Naive B cell (primary cell): Measurements from ENCODE around the gene CSTPP1. TPM values are rescaled to one million over a fixed set of nuclear protein-coding genes. Genes with fewer than 3 reads are reported as not detected.
A peak's percentile ranks its signal among the peaks of the same experiment; 100 is the strongest.
"Not testable (repeated sequence)": the region's sequence is repeated elsewhere in the genome, so short reads cannot be mapped to it uniquely, and the experiment has no call there.

ENCODE experiments used
- ATAC-seq, 2 donors: fragments of 150-1000 bp; cut with Tn5 transposase; 2 replicates each; pipeline ENCODE4 v1.10.0; 2021; ENCODE audit warnings: low read depth in 2 of 2, mild to moderate bottlenecking in 2 of 2, moderate library complexity in 2 of 2
- DNase-seq: peaks from one replicate; pipeline ENCODE4 v3.0.0; 2022
- H3K27ac Mint-ChIP-seq, 6 donors: one replicate each; pipeline ENCODE4 v1.8.0; 2020 to 2022; ENCODE audit warnings: mild to moderate bottlenecking in 6 of 6, mixed read lengths in 6 of 6, moderate library complexity in 5 of 6, inconsistent platforms in 2 of 6
- H3K27me3 Mint-ChIP-seq, 3 donors: one replicate each; pipeline ENCODE4 v1.8.0; 2021 to 2022; ENCODE audit warnings: mixed read lengths in 3 of 3, mild to moderate bottlenecking in 1 of 3
- H3K36me3 Mint-ChIP-seq, 2 donors: one replicate each; pipeline ENCODE4 v1.8.0; 2020 to 2022; ENCODE audit warnings: mixed read lengths in 2 of 2, inconsistent platforms in 1 of 2, mild to moderate bottlenecking in 1 of 2
- H3K4me1 Mint-ChIP-seq, 3 donors: one replicate each; pipeline ENCODE4 v1.8.0; 2020 to 2022; ENCODE audit warnings: mixed read lengths in 3 of 3, inconsistent platforms in 1 of 3, mild to moderate bottlenecking in 1 of 3, moderate library complexity in 1 of 3
- H3K4me3 Mint-ChIP-seq, 8 donors: one replicate each; pipeline ENCODE4 v1.8.0; 2020 to 2022; ENCODE audit warnings: mild to moderate bottlenecking in 8 of 8, mixed read lengths in 8 of 8, moderate library complexity in 8 of 8, inconsistent platforms in 2 of 8
- H3K9me3 Mint-ChIP-seq, 7 donors: one replicate each; pipeline ENCODE4 v1.8.0; 2020 to 2022; ENCODE audit warnings: mixed read lengths in 7 of 7, mild to moderate bottlenecking in 5 of 7, inconsistent platforms in 2 of 7, moderate library complexity in 1 of 7
- polyA plus RNA-seq, 6 donors: library from polyadenylated mRNA; unstranded; fragments of 300-500 nt; fragmentation: Illumina TruSeq; gene quantifications; one replicate each; pipeline ENCODE4 v1.2.3, GENCODE V29; 2021; ENCODE audit warnings: low read depth in 6 of 6

CSTPP1 gene
- polyA plus RNA-seq, 6 donors from 2014 or later: 16.8 to 34.9 (median 18.7) TPM

- ATAC-seq, DNase-seq, H3K27me3 Mint-ChIP-seq, H3K4me3 Mint-ChIP-seq: not testable (repeated sequence)
- H3K9me3 Mint-ChIP-seq: peaks cover 0 to 10% (median 2%) of the 10 kb centered on the region in 7 donors
- H3K4me1 Mint-ChIP-seq: peaks cover 12 to 14% (median 14%) of the 10 kb centered on the region in 3 donors
- peak overlapping the region in 1 of 6 donors; percentile 54 for H3K27ac Mint-ChIP-seq
- peaks cover 16 to 19% of the 10 kb centered on the region in 2 donors for H3K36me3 Mint-ChIP-seq
Measured at GRCh38 chr11:46997796-46998195, 61.2 kb downstream of the CSTPP1 start.

GRCh38 chr11:46999217-46999616, 62.7 kb downstream of the CSTPP1 start:
- H3K4me1 Mint-ChIP-seq: peaks cover 26 to 28% (median 26%) of the 10 kb centered on the region in 3 donors
- peaks cover 0 to 2% (median 0%) of the 10 kb centered on the region in 7 donors for H3K9me3 Mint-ChIP-seq
- DNase-seq: no peak
- ATAC-seq: no peak
- peaks cover 14 to 16% of the 10 kb centered on the region in 2 donors for H3K36me3 Mint-ChIP-seq
- no peak overlapping the region for H3K27ac Mint-ChIP-seq
- no peaks in the 10 kb centered on the region for H3K27me3 Mint-ChIP-seq
- no peak overlapping the region for H3K4me3 Mint-ChIP-seq

- peaks cover 14 to 16% of the 10 kb centered on the region in 2 donors for H3K36me3 Mint-ChIP-seq
- no peaks in the 10 kb centered on the region for H3K27me3 Mint-ChIP-seq
- ATAC-seq (no peak), DNase-seq (no peak)
- peaks cover 0 to 2% (median 0%) of the 10 kb centered on the region in 7 donors for H3K9me3 Mint-ChIP-seq
- H3K4me3 Mint-ChIP-seq: no peak overlapping the region
- peaks cover 32 to 36% (median 34%) of the 10 kb centered on the region in 3 donors for H3K4me1 Mint-ChIP-seq
- peak overlapping the region in 1 of 6 donors; percentile 54 for H3K27ac Mint-ChIP-seq
Measured at GRCh38 chr11:47000033-47000432, 63.5 kb downstream of the CSTPP1 start.

- H3K4me3 Mint-ChIP-seq: no peak overlapping the region
- H3K9me3 Mint-ChIP-seq: no peaks in the 10 kb centered on the region
- ATAC-seq: no peak
- H3K27me3 Mint-ChIP-seq: no peaks in the 10 kb centered on the region
- DNase-seq: no peak
- peak overlapping the region in 2 of 6 donors; percentile 0 to 12 for H3K27ac Mint-ChIP-seq
- H3K4me1 Mint-ChIP-seq: peaks cover 33 to 45% (median 37%) of the 10 kb centered on the region in 3 donors
- peaks cover 12 to 16% of the 10 kb centered on the region in 2 donors for H3K36me3 Mint-ChIP-seq
Measured at GRCh38 chr11:47001781-47002181, 65.2 kb downstream of the CSTPP1 start.

GRCh38 chr11:47002390-47002789, 65.8 kb downstream of the CSTPP1 start:
- peak overlapping the region in 1 of 8 donors; percentile 27 for H3K4me3 Mint-ChIP-seq
- no peaks in the 10 kb centered on the region for H3K9me3 Mint-ChIP-seq
- H3K27ac Mint-ChIP-seq: peak overlapping the region in 1 of 6 donors; percentile 52
- peaks cover 33 to 47% (median 37%) of the 10 kb centered on the region in 3 donors for H3K4me1 Mint-ChIP-seq
- ATAC-seq: peak in 1 of 2 donors; percentile 21
- no peaks in the 10 kb centered on the region for H3K27me3 Mint-ChIP-seq
- peaks cover 6 to 10% of the 10 kb centered on the region in 2 donors for H3K36me3 Mint-ChIP-seq
- no peak for DNase-seq

- ATAC-seq (no peak), DNase-seq (no peak)
- H3K4me1 Mint-ChIP-seq: peaks cover 33 to 47% (median 37%) of the 10 kb centered on the region in 3 donors
- H3K27me3 Mint-ChIP-seq: no peaks in the 10 kb centered on the region
- H3K9me3 Mint-ChIP-seq: no peaks in the 10 kb centered on the region
- peak overlapping the region in 4 of 6 donors; percentile 28 to 79 (median 40) for H3K27ac Mint-ChIP-seq
- H3K36me3 Mint-ChIP-seq: peaks cover under 1 to 2% of the 10 kb centered on the region in 2 donors
- peak overlapping the region in 1 of 8 donors; percentile 43 for H3K4me3 Mint-ChIP-seq
Measured at GRCh38 chr11:47003180-47003877, 66.8 kb downstream of the CSTPP1 start.

- peak overlapping the region in 3 of 8 donors; percentile 2 to 50 (median 17) for H3K4me3 Mint-ChIP-seq
- peaks cover 0 to 4% of the 10 kb centered on the region in 2 donors for H3K36me3 Mint-ChIP-seq
- no peaks in the 10 kb centered on the region for H3K27me3 Mint-ChIP-seq
- ATAC-seq (no peak), DNase-seq (no peak)
- peaks cover 32 to 47% (median 34%) of the 10 kb centered on the region in 3 donors for H3K4me1 Mint-ChIP-seq
- H3K9me3 Mint-ChIP-seq: no peaks in the 10 kb centered on the region
- H3K27ac Mint-ChIP-seq: peak overlapping the region in 3 of 6 donors; percentile 1 to 65 (median 44)
Measured at GRCh38 chr11:47004595-47005033, 68.1 kb downstream of the CSTPP1 start.

GRCh38 chr11:47005441-47005840, 68.9 kb downstream of the CSTPP1 start:
- DNase-seq (no peak), ATAC-seq (no peak)
- Mint-ChIP-seq H3K9me3 (no peaks in the 10 kb centered on the region), H3K27me3 (no peaks in the 10 kb centered on the region), H3K36me3 (peaks cover 0 to 4% of the 10 kb centered on the region in 2 donors), H3K27ac (peak overlapping the region in 1 of 6 donors; percentile 23), H3K4me1 (peaks cover 29 to 47% (median 34%) of the 10 kb centered on the region in 3 donors), H3K4me3 (no peak overlapping the region)

- no peak overlapping the region for H3K4me3 Mint-ChIP-seq
- no peak overlapping the region for H3K27ac Mint-ChIP-seq
- H3K27me3 Mint-ChIP-seq: no peaks in the 10 kb centered on the region
- DNase-seq (no peak), ATAC-seq (no peak)
- no peaks in the 10 kb centered on the region for H3K9me3 Mint-ChIP-seq
- peaks cover 23 to 40% (median 27%) of the 10 kb centered on the region in 3 donors for H3K4me1 Mint-ChIP-seq
- H3K36me3 Mint-ChIP-seq: peaks cover 0 to 4% of the 10 kb centered on the region in 2 donors
Measured at GRCh38 chr11:47007579-47007978, 71.0 kb downstream of the CSTPP1 start.

- ATAC-seq: no peak
- H3K4me3 Mint-ChIP-seq: no peak overlapping the region
- peak overlapping the region in 1 of 6 donors; percentile 1 for H3K27ac Mint-ChIP-seq
- no peaks in the 10 kb centered on the region for H3K27me3 Mint-ChIP-seq
- peaks cover 3 to 15% (median 4%) of the 10 kb centered on the region in 3 donors for H3K4me1 Mint-ChIP-seq
- no peak for DNase-seq
- H3K36me3 Mint-ChIP-seq: peaks cover 0 to 4% of the 10 kb centered on the region in 2 donors
- no peaks in the 10 kb centered on the region for H3K9me3 Mint-ChIP-seq
Measured at GRCh38 chr11:47010179-47010578, 73.6 kb downstream of the CSTPP1 start.

GRCh38 chr11:47014097-47014496, 77.5 kb downstream of the CSTPP1 start:
- ATAC-seq: no peak
- DNase-seq: no peak
- no peaks in the 10 kb centered on the region for H3K27me3 Mint-ChIP-seq
- H3K27ac Mint-ChIP-seq: peak overlapping the region in 1 of 6 donors; percentile 62
- peaks cover 2 to 6% (median 4%) of the 10 kb centered on the region in 3 donors for H3K4me1 Mint-ChIP-seq
- no peak overlapping the region for H3K4me3 Mint-ChIP-seq
- peaks cover 0 to 2% of the 10 kb centered on the region in 2 donors for H3K36me3 Mint-ChIP-seq
- H3K9me3 Mint-ChIP-seq: peaks cover 0 to 7% (median 0%) of the 10 kb centered on the region in 7 donors

GRCh38 chr11:47018637-47019036, 82.1 kb downstream of the CSTPP1 start:
- H3K4me3 Mint-ChIP-seq: no peak overlapping the region
- no peaks in the 10 kb centered on the region for H3K36me3 Mint-ChIP-seq
- DNase-seq (no peak), ATAC-seq (no peak)
- H3K27me3 Mint-ChIP-seq: no peaks in the 10 kb centered on the region
- H3K27ac Mint-ChIP-seq: no peak overlapping the region
- H3K4me1 Mint-ChIP-seq: peaks cover 2 to 4% (median 4%) of the 10 kb centered on the region in 3 donors
- peaks cover 0 to 7% (median 0%) of the 10 kb centered on the region in 7 donors for H3K9me3 Mint-ChIP-seq

- ATAC-seq (no peak), DNase-seq (no peak)
- no peaks in the 10 kb centered on the region for H3K36me3 Mint-ChIP-seq
- peaks cover 0 to 7% (median 0%) of the 10 kb centered on the region in 7 donors for H3K9me3 Mint-ChIP-seq
- H3K4me1 Mint-ChIP-seq: peaks cover 2 to 5% (median 4%) of the 10 kb centered on the region in 3 donors
- no peak overlapping the region for H3K27ac Mint-ChIP-seq
- H3K4me3 Mint-ChIP-seq: no peak overlapping the region
- H3K27me3 Mint-ChIP-seq: no peaks in the 10 kb centered on the region
Measured at GRCh38 chr11:47020793-47021526, 84.4 kb downstream of the CSTPP1 start.
